GM19043 (cell line): ENCODE measurements around the gene PCDHGB7.
"Not testable (repeated sequence)": the region's sequence is repeated elsewhere in the genome, so short reads cannot be mapped to it uniquely, and the experiment has no call there.

Experiments
- ATAC-seq: cut with Tn5 transposase; IDR thresholded peaks from one replicate; pipeline ENCODE4 v1.9.1; 2021; ENCODE audit warnings: low read depth; ENCODE audit not compliant: unreplicated experiment

The PCDHGB7 gene

GRCh38 chr5:141417494-141418172 lies at the start of gene PCDHGB7:
TSS of gene PCDHGB7 (plus strand) at chr5:141417677. CDS start at chr5:141417860, 183 bp downstream.
- peak; percentile 57 for ATAC-seq

- ATAC-seq = peak; percentile 74
Observed at GRCh38 chr5:141369994-141370848, 47.3 kb upstream of the PCDHGB7 start, which contains the start of gene PCDHGB3. TSS of gene PCDHGB3 (plus strand) at chr5:141370242. CDS start at chr5:141370395, 153 bp downstream.

GRCh38 chr5:141371572-141372475 lies 45.7 kb upstream of the PCDHGB7 start:
- no peak for ATAC-seq

GRCh38 chr5:141373673-141374317 lies 43.7 kb upstream of the PCDHGB7 start, which contains the start of gene PCDHGA6:
TSS of gene PCDHGA6 (plus strand) at chr5:141373891. CDS start at chr5:141374084, 193 bp downstream.
- no peak for ATAC-seq

- no peak for ATAC-seq
Observed at GRCh38 chr5:141374627-141375026, 42.9 kb upstream of the PCDHGB7 start.

GRCh38 chr5:141375444-141376155 lies 41.9 kb upstream of the PCDHGB7 start:
- ATAC-seq = not testable (repeated sequence)

GRCh38 chr5:141382469-141383294 lies 34.8 kb upstream of the PCDHGB7 start, which contains the start of gene PCDHGA7:
TSS of gene PCDHGA7 (plus strand) at chr5:141382742. CDS start at chr5:141382900, 158 bp downstream.
- ATAC-seq = no peak

GRCh38 chr5:141383345-141383744 lies 34.1 kb upstream of the PCDHGB7 start:
- ATAC-seq = no peak

- no peak for ATAC-seq
Observed at GRCh38 chr5:141384471-141385267, 32.8 kb upstream of the PCDHGB7 start.

GRCh38 chr5:141387557-141388311 lies 29.7 kb upstream of the PCDHGB7 start, which contains the start of gene PCDHGB4:
TSS of gene PCDHGB4 (plus strand) at chr5:141387698. CDS start at chr5:141387885, 187 bp downstream.
- not testable (repeated sequence) for ATAC-seq

- no peak for ATAC-seq
Observed at GRCh38 chr5:141388661-141389060, 28.8 kb upstream of the PCDHGB7 start.

GRCh38 chr5:141389153-141390042 lies 28.1 kb upstream of the PCDHGB7 start:
- ATAC-seq = no peak

GRCh38 chr5:141392429-141393198 lies 24.9 kb upstream of the PCDHGB7 start, which contains the start of gene PCDHGA8:
TSS of gene PCDHGA8 (plus strand) at chr5:141392633. CDS start at chr5:141392814, 181 bp downstream.
- no peak for ATAC-seq

GRCh38 chr5:141393267-141393666 lies 24.2 kb upstream of the PCDHGB7 start:
- ATAC-seq = no peak
